IMR-90 (cell line): ENCODE measurements around the gene ZFP92. TPM values are rescaled to one million over a fixed set of nuclear protein-coding genes. Genes with fewer than 3 reads are reported as not detected.

Source experiments
- ATAC-seq: fragments of 200-7000 bp; cut with Tn5 transposase; 2 replicates; pipeline ENCODE4 v1.9.1; 2020; ENCODE audit warnings: low read depth, mild to moderate bottlenecking, moderate library complexity
- BruUV-seq: library from RNA; stranded (reverse); fragments of 400-500 nt; replicated peaks from 2 replicates; lab custom pipeline; 2021; lab: Mats Ljungman, UMichigan
- CTCF ChIA-PET: fragments of 300-600 bp; formaldehyde crosslinking; extraction: SDS; loops from one replicate; lab custom pipeline; 2021; ENCODE audit warnings: antibody characterized with exemption; lab: Yijun Ruan, JAX
- POLR2A ChIA-PET: fragments of 300-600 bp; sonication (Branson Sonifier 250); formaldehyde crosslinking; loops from one replicate; lab custom pipeline; 2022; ENCODE audit warnings: antibody characterized with exemption; ENCODE audit not compliant: unreplicated experiment; lab: Charles Lee
- DNase-seq: peaks from one replicate; pipeline ENCODE4 v3.0.0; 2013
- H2AFZ ChIP-seq: replicated peaks from 2 replicates; pipeline ENCODE3; 2013; ENCODE audit warnings: low read length, mild to moderate bottlenecking; ENCODE audit not compliant: poor library complexity
- H2AK5ac ChIP-seq: 2 replicates; pipeline ENCODE4 v1.6.1; 2013; ENCODE audit warnings: low read depth, low read length, inconsistent platforms
- H2AK9ac ChIP-seq: replicated peaks from 2 replicates; pipeline ENCODE3; 2013; ENCODE audit warnings: mild to moderate bottlenecking, low read depth, low read length, moderate library complexity; ENCODE audit not compliant: poor library complexity
- H2BK120ac ChIP-seq: 2 replicates; pipeline ENCODE4 v1.6.1; 2013; ENCODE audit warnings: low read depth, low read length, inconsistent platforms
- H2BK15ac ChIP-seq: 3 replicates; pipeline ENCODE4 v1.6.1; 2013; ENCODE audit warnings: low read depth, low read length, inconsistent platforms
- H2BK20ac ChIP-seq: 2 replicates; pipeline ENCODE4 v1.6.1; 2013; ENCODE audit warnings: low read depth, mild to moderate bottlenecking, inconsistent platforms, low read length, moderate library complexity
- H2BK5ac ChIP-seq: 2 replicates; pipeline ENCODE4 v1.6.1; 2013; ENCODE audit warnings: mild to moderate bottlenecking, low read depth, low read length, inconsistent platforms; ENCODE audit not compliant: poor library complexity, severe bottlenecking
- H3K14ac ChIP-seq: replicated peaks from 2 replicates; pipeline ENCODE4 v1.6.1; 2013; ENCODE audit warnings: low read depth, low read length, inconsistent platforms
- H3K18ac ChIP-seq: 2 replicates; pipeline ENCODE4 v1.6.1; 2013; ENCODE audit warnings: low read depth, low read length, control low read depth
- H3K23ac ChIP-seq: 2 replicates; pipeline ENCODE4 v1.6.1; 2013; ENCODE audit warnings: low read depth, low read length, inconsistent platforms
- H3K27ac ChIP-seq: 2 replicates; pipeline ENCODE4 v1.5.1; 2013; ENCODE audit warnings: mild to moderate bottlenecking, control low read depth, low read length; ENCODE audit not compliant: insufficient read depth
- H3K27me3 ChIP-seq: 2 replicates; pipeline ENCODE4 v1.6.1; 2013; ENCODE audit warnings: low read length; ENCODE audit not compliant: control insufficient read depth, insufficient read depth
- H3K36me3 ChIP-seq: 2 replicates; pipeline ENCODE4 v1.6.1; 2013; ENCODE audit warnings: low read length, mixed read lengths; ENCODE audit not compliant: control insufficient read depth, insufficient read depth
- H3K4ac ChIP-seq: 2 replicates; pipeline ENCODE4 v1.6.1; 2013; ENCODE audit warnings: low read depth, low read length, inconsistent platforms
- H3K4me1 ChIP-seq: 2 replicates; pipeline ENCODE4 v1.6.1; 2013; ENCODE audit warnings: low read length, mixed read lengths; ENCODE audit not compliant: control insufficient read depth, insufficient read depth
- H3K4me2 ChIP-seq: 2 replicates; pipeline ENCODE4 v1.6.1; 2013; ENCODE audit warnings: low read depth, mild to moderate bottlenecking, control low read depth, low read length, moderate library complexity
- H3K4me3 ChIP-seq: 2 replicates; pipeline ENCODE4 v1.5.1; 2013; ENCODE audit warnings: low read depth, mild to moderate bottlenecking, control low read depth, low read length, moderate library complexity; ENCODE audit not compliant: insufficient read depth
- H3K56ac ChIP-seq: 2 replicates; pipeline ENCODE4 v1.6.1; 2013; ENCODE audit warnings: low read length, inconsistent platforms; ENCODE audit not compliant: insufficient read depth; ENCODE audit errors: extremely low read depth
- H3K79me1 ChIP-seq, 2 experiments: 2 replicates each; pipeline ENCODE4 v1.6.1; 2013; ENCODE audit warnings: low read length in 2 of 2, inconsistent platforms in 1 of 2, low read depth in 1 of 2
- H3K9ac ChIP-seq: 2 replicates; pipeline ENCODE4 v1.6.1; 2013; ENCODE audit warnings: low read depth, low read length, control low read depth
- H3K9me1 ChIP-seq: 2 replicates; pipeline ENCODE4 v1.6.1; 2013; ENCODE audit warnings: low read length, inconsistent platforms; ENCODE audit not compliant: insufficient read depth
- H3K9me3 ChIP-seq: 2 replicates; pipeline ENCODE4 v1.6.1; 2013; ENCODE audit warnings: low read length; ENCODE audit not compliant: control insufficient read depth, insufficient read depth
- H4K20me1 ChIP-seq: 2 replicates; pipeline ENCODE4 v1.6.1; 2013; ENCODE audit warnings: low read length, inconsistent platforms; ENCODE audit not compliant: insufficient read depth
- H4K5ac ChIP-seq: 2 replicates; pipeline ENCODE4 v1.6.1; 2013; ENCODE audit warnings: mild to moderate bottlenecking, low read depth, low read length, control low read depth
- H4K8ac ChIP-seq, 2 experiments: 2 replicates each; pipeline ENCODE4 v1.6.1; 2013; ENCODE audit warnings: low read depth in 2 of 2, low read length in 2 of 2, control low read depth in 1 of 2, inconsistent platforms in 1 of 2
- H4K91ac ChIP-seq: 2 replicates; pipeline ENCODE4 v1.6.1; 2013; ENCODE audit warnings: low read depth, low read length, inconsistent platforms; ENCODE audit not compliant: insufficient read depth
- RAD21 ChIP-seq: IDR thresholded peaks from 2 replicates; pipeline ENCODE4 v1.6.1; 2012; ENCODE audit warnings: low read length, improper control_type of control experiment
- WGBS, 2 experiments: methylation state at CpG; one replicate each; pipeline versions ENCODE4 v1.1.5 to v1.1.7; 2013; ENCODE audit warnings: missing lambda C conversion rate in 2 of 2; ENCODE audit not compliant: insufficient read length in 1 of 2; ENCODE audit errors: extremely low coverage in 2 of 2; 5-methylcytosine and 5-hydroxymethylcytosine counted together
- dilution Hi-C: fragments of 300-500 bp; cut with HindIII; formaldehyde crosslinking; loops from one replicate; pipeline ENCODE4 v1.14.3; 2018; ENCODE audit warnings: low sequenced_read_pairs; ENCODE audit not compliant: unreplicated experiment
- in situ Hi-C: fragments of 300-500 bp; cut with MboI; formaldehyde crosslinking; loops from 3 replicates; pipeline ENCODE4 v1.14.3; 2019; ENCODE audit warnings: low sequenced_read_pairs, inconsistent platforms, mixed read lengths
- intact Hi-C: fragments of 100-400 bp; cut with micrococcal nuclease; formaldehyde crosslinking; loops from 2 replicates; pipeline ENCODE4 v1.10.0; 2022
- polyA plus RNA-seq, 3 experiments: library from polyadenylated mRNA; depleted of rRNA; stranded (reverse); fragments of >200 nt; gene quantifications; 2 replicates each; pipeline ENCODE4 v1.2.3, GENCODE V29; 2012; ENCODE audit warnings: low replicate concordance in 1 of 3
- total RNA-seq: library from RNA; depleted of rRNA; stranded (reverse); fragments of >200 nt; gene quantifications from 2 replicates; pipeline ENCODE4 v1.2.3, GENCODE V29; 2012
- TF ChIP-seq, protein P1 (sequence below): fragments of 150-350 bp; IDR thresholded peaks from 2 replicates; pipeline ENCODE4 v1.6.1; 2016; ENCODE audit warnings: low read depth, mild to moderate bottlenecking, low read length, moderate library complexity, borderline replicate concordance

Gene ZFP92
- total and polyA plus RNA-seq, 2 of the 4 experiments (the other 2 are of a cell fraction) = under 0.01 to 0.03 TPM

GRCh38 chrX:153406011-153406410 is 5.3 kb upstream of the ZFP92 start:
- H2AK5ac ChIP-seq = no peak overlapping the region
- no peaks in the 10 kb centered on the region for H3K4me1 ChIP-seq
- WGBS, 2 experiments = 100% methylated on average over 2 of the region's 9 CpGs; no CpG with 5 or more reads in 1 of the 2 experiments
- POLR2A ChIA-PET = no interaction called here
- H3K9ac ChIP-seq = no peak overlapping the region
- H3K56ac ChIP-seq = no peak overlapping the region
- H4K5ac ChIP-seq = no peak overlapping the region
- H2AFZ ChIP-seq = no peak overlapping the region
- H3K4me2 ChIP-seq = no peak overlapping the region
- H3K18ac ChIP-seq = no peak overlapping the region
- intact Hi-C loops = no loop called here
- no peak overlapping the region for H2BK15ac ChIP-seq
- no peak overlapping the region for H2BK20ac ChIP-seq
- H3K79me1 ChIP-seq = no peaks in the 10 kb centered on the region
- DNase-seq = no peak
- CTCF ChIA-PET = interaction anchor here (0.6 kb wide), 1 partner anchor 14 kb away, joined by 3 read pairs; no protein-coding TSS in a partner anchor
- H3K4ac ChIP-seq = no peak overlapping the region
- in situ Hi-C loops = loop anchor here (25.0 kb wide), 1 partner anchor 219 kb away; the partner anchor contains the start of gene MAGEA1
- no peaks in the 10 kb centered on the region for H4K20me1 ChIP-seq
- no peak overlapping the region for H3K14ac ChIP-seq
- ATAC-seq = no peak
- H4K8ac ChIP-seq = no peak overlapping the region
- H2BK120ac ChIP-seq = no peak overlapping the region
- H2AK9ac ChIP-seq = no peak overlapping the region
- H3K27ac ChIP-seq = no peak overlapping the region
- no peaks in the 10 kb centered on the region for H3K36me3 ChIP-seq
- TF ChIP-seq, protein P1, sequence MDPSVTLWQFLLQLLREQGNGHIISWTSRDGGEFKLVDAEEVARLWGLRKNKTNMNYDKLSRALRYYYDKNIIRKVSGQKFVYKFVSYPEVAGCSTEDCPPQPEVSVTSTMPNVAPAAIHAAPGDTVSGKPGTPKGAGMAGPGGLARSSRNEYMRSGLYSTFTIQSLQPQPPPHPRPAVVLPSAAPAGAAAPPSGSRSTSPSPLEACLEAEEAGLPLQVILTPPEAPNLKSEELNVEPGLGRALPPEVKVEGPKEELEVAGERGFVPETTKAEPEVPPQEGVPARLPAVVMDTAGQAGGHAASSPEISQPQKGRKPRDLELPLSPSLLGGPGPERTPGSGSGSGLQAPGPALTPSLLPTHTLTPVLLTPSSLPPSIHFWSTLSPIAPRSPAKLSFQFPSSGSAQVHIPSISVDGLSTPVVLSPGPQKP = no peak
- no peak for TF ChIP-seq RAD21
- peaks cover 5% of the 10 kb centered on the region; the same call in 1 of the 2 replicates for H3K27me3 ChIP-seq
- no TSS peak for BruUV-seq
- no peaks in the 10 kb centered on the region for H3K9me1 ChIP-seq
- H4K91ac ChIP-seq = no peak overlapping the region
- H3K23ac ChIP-seq = no peak overlapping the region
- no peak overlapping the region for H3K4me3 ChIP-seq
- dilution Hi-C loops = no loop called here
- no peaks in the 10 kb centered on the region; the same call in 1 of the 2 replicates for H3K9me3 ChIP-seq
- no peak overlapping the region for H2BK5ac ChIP-seq
